HG03095 (cell line): Measurements from ENCODE around the gene PIK3C2B.
A peak's percentile ranks its signal among the peaks of the same experiment; 100 is the strongest.

Source experiments
- ATAC-seq: cut with Tn5 transposase; IDR thresholded peaks from one replicate; pipeline ENCODE4 v1.9.1; 2021; ENCODE audit warnings: moderate library complexity; ENCODE audit not compliant: unreplicated experiment

PIK3C2B gene

GRCh38 chr1:204445860-204446412 is 48.7 kb downstream of the PIK3C2B start:
- peak; percentile 5 for ATAC-seq
